HUDEP-2 (cell line): ENCODE data around the gene KRTAP4-8.
"Not testable (repeated sequence)": the region's sequence is repeated elsewhere in the genome, so short reads cannot be mapped to it uniquely, and the experiment has no call there.

Experiments
- DNase-seq, 76 experiments: peaks; one replicate each; lab custom pipeline; 2025; ENCODE audit not compliant: unreplicated experiment in 76 of 76; lab: John Stamatoyannopoulos, UW

KRTAP4-8 gene

GRCh38 chr17:41067281-41067680 lies 30.7 kb downstream of the KRTAP4-8 start:
- no peak for DNase-seq

GRCh38 chr17:41065829-41066624 lies 31.9 kb downstream of the KRTAP4-8 start, which contains the start of gene KRTAP2-4:
Gene KRTAP2-4, minus strand, starts transcription at chr17:41065879. Its CDS starts 34 bp downstream, at chr17:41065845.
- DNase-seq = no peak

GRCh38 chr17:41065016-41065689 lies 32.8 kb downstream of the KRTAP4-8 start:
- not testable (repeated sequence) for DNase-seq

GRCh38 chr17:41064301-41064700 lies 33.6 kb downstream of the KRTAP4-8 start:
- peak in 1 of 76 experiments; percentile 4 for DNase-seq

GRCh38 chr17:41063449-41063848 lies 34.5 kb downstream of the KRTAP4-8 start:
- DNase-seq = no peak

- DNase-seq = no peak
These were observed 36.0 kb downstream of the KRTAP4-8 start for GRCh38 chr17:41061964-41062363.

- DNase-seq = no peak
These were observed 37.8 kb downstream of the KRTAP4-8 start, which contains the start of gene KRTAP2-3 for GRCh38 chr17:41060052-41060604. Gene KRTAP2-3, minus strand, starts transcription at chr17:41060114. Its CDS starts 64 bp downstream, at chr17:41060050.

GRCh38 chr17:41059276-41060051 lies 38.5 kb downstream of the KRTAP4-8 start:
- not testable (repeated sequence) for DNase-seq

GRCh38 chr17:41058741-41059140 lies 39.2 kb downstream of the KRTAP4-8 start:
- DNase-seq = no peak

- no peak for DNase-seq
These were observed 40.4 kb downstream of the KRTAP4-8 start for GRCh38 chr17:41057547-41057946.

- not testable (repeated sequence) for DNase-seq
These were observed 42.8 kb downstream of the KRTAP4-8 start, which contains the start of gene KRTAP2-2 for GRCh38 chr17:41055130-41055529. Gene KRTAP2-2, minus strand, starts transcription at chr17:41055230. Its CDS starts 19 bp downstream, at chr17:41055211.

- not testable (repeated sequence) for DNase-seq
These were observed 43.4 kb downstream of the KRTAP4-8 start for GRCh38 chr17:41054556-41054955.

GRCh38 chr17:41054025-41054424 lies 43.9 kb downstream of the KRTAP4-8 start:
- DNase-seq = no peak

- DNase-seq = no peak
These were observed 45.4 kb downstream of the KRTAP4-8 start for GRCh38 chr17:41052566-41052965.

- no peak for DNase-seq
These were observed 48.8 kb downstream of the KRTAP4-8 start for GRCh38 chr17:41049110-41049509.

GRCh38 chr17:41048441-41048840 lies 49.5 kb downstream of the KRTAP4-8 start:
- DNase-seq = no peak
